Measurements from ENCODE around the gene COQ9. TPM values are rescaled to one million over a fixed set of nuclear protein-coding genes. Genes with fewer than 3 reads are reported as not detected.
A peak's percentile ranks its signal among the peaks of the same experiment; 100 is the strongest.

COQ9 gene
- total RNA-seq, 4 donors from 2014 or later = 11.5 to 39.1 (median 23.6) TPM

DNA sequence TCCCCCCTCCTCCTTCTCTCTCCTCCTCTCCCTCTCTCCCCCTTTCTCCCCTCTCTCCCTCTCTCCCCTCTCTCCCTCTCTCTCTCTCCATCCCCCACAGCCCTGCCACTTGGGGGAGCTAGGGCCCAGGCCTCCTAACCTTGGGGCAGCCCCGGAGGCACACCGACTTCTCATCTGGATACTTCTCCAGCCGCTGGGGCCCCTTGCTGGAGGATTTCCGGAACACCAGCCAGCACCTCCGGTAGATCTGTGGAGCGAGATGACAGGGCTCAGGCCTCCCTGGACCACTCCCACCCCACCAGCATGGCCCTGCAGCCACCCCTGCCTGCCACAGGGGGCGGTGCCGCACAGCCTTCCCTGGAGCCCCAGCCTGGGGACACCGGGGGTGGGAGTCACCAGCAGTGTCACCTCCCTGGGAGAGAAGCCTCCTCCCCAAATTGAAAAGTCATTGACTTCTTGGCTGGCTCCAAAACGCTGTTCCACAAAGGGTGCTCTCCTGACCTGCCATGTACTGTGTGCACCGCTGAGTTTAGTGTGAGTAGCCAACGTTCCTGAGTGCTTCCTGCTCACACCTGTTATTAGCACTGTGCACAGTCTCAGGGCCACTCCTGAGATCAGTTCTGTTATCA, 28.5 kb downstream of the COQ9 start:
- H3K9me3 ChIP-seq = no peaks in the 10 kb centered on the region
- no peaks in the 10 kb centered on the region for H3K36me3 ChIP-seq
- H3K4me3 ChIP-seq = no peak overlapping the region
- no peak for DNase-seq
- peaks cover 0 to 9% of the 10 kb centered on the region in 2 donors for H3K4me1 ChIP-seq
- TF ChIP-seq, protein P1, sequence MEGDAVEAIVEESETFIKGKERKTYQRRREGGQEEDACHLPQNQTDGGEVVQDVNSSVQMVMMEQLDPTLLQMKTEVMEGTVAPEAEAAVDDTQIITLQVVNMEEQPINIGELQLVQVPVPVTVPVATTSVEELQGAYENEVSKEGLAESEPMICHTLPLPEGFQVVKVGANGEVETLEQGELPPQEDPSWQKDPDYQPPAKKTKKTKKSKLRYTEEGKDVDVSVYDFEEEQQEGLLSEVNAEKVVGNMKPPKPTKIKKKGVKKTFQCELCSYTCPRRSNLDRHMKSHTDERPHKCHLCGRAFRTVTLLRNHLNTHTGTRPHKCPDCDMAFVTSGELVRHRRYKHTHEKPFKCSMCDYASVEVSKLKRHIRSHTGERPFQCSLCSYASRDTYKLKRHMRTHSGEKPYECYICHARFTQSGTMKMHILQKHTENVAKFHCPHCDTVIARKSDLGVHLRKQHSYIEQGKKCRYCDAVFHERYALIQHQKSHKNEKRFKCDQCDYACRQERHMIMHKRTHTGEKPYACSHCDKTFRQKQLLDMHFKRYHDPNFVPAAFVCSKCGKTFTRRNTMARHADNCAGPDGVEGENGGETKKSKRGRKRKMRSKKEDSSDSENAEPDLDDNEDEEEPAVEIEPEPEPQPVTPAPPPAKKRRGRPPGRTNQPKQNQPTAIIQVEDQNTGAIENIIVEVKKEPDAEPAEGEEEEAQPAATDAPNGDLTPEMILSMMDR (IDR thresholded peaks at IDR 0.05) = peak in 2 of 4 experiments; percentile 32 to 44
- no peak for TF ChIP-seq POLR2A (IDR thresholded peaks at IDR 0.05)
- intact Hi-C loops (cut with DNase I; ENCODE audit: low total_unique reads) = no loop called here
- no peaks in the 10 kb centered on the region for H3K27me3 ChIP-seq
- peak overlapping the region in 1 of 2 donors; percentile 11 for H3K27ac ChIP-seq

DNA sequence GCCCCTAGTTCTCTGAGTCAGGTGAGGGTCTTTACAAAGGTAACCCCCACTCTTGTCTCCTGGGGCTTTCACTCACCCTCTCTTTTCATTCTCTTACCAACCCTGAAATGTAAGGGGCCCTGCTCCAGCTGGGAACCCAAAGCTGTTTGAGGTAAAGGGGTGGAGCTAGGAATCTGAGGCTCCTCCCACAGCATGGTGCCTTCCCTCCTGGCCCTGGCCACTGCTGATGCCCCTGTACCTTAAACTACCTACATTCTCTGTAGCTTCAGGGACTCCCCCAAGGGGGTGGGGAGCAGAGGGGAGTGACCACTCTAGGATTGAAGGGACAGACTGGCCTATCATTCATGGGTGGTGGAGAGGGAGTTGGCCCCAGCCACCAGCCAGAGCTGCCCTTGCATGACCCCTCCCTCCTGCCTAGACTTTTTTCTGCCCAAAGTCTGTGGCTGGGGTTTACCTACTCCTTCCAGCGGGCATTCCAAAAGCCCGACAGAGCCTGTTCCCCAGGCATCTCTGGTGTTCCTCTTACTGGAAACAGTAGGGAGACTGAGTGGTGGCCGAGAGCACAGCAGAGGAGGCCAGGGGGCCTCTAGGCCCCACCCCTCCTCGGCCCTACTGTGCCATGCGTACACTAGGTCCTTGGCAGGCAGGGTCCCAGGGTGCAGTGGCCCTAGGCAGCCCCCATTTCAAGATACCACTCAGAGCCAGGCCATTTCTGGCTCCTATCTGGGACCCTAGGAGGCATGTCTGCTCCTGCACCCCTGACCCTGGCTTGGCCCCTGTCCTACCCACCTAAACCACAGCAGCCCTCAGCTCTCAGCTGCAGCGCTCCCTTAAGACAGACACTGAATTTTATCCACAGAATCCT, 29.5 kb downstream of the COQ9 start:
- intact Hi-C loops (cut with DNase I; ENCODE audit: low total_unique reads) = no loop called here
- Histone ChIP-seq H3K9me3 (no peaks in the 10 kb centered on the region), H3K4me1 (peaks cover 0 to 9% of the 10 kb centered on the region in 2 donors), H3K36me3 (no peaks in the 10 kb centered on the region), H3K4me3 (no peak overlapping the region), H3K27ac (peak overlapping the region in 1 of 2 donors; percentile 22), H3K27me3 (no peaks in the 10 kb centered on the region)
- no peak for DNase-seq
- TF ChIP-seq, protein P1 (IDR thresholded peaks at IDR 0.05) = no peak
- no peak for TF ChIP-seq POLR2A (IDR thresholded peaks at IDR 0.05)

DNA sequence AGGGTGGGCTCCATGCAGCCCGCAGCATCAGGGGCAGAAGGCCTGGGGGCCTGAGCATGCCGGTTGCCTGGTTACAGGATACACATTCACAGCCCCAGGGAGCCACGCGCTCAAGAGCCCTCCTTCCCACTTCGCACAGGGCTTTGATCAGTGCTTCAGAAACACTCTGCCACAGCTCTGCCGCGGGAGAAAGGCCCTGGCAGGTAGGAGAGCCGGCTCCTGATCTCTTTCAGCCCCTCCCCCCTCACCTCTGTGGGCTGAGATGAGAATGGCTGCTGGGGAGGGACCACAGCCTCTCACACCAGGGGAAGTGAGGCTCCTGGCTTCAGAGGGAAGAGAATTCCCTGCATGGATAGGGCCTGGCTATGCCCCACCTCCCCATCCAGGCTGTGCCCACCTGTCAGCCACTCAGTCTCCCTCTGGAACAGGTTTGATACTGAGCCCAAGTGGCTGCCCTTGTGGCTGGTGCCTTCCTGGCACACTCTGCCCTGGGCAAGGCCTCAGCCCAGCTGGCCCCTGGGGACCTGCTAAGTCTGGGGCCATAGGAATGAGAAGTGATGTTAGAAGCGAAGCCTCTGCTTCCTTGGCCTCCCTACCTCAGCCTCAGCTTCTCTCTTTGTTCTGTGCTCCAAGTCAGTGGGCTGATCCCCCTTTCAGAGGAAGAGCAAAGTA, 30.4 kb downstream of the COQ9 start:
- no peaks in the 10 kb centered on the region for H3K27me3 ChIP-seq
- H3K36me3 ChIP-seq = no peaks in the 10 kb centered on the region
- peaks cover 0 to 9% of the 10 kb centered on the region in 2 donors for H3K4me1 ChIP-seq
- no peak overlapping the region for H3K4me3 ChIP-seq
- no peak for TF ChIP-seq POLR2A (IDR thresholded peaks at IDR 0.05)
- TF ChIP-seq, protein P1 (IDR thresholded peaks at IDR 0.05) = no peak
- H3K27ac ChIP-seq = peak overlapping the region in 1 of 2 donors; percentile 26
- H3K9me3 ChIP-seq = no peaks in the 10 kb centered on the region
- no peak for DNase-seq
- intact Hi-C loops (cut with DNase I; ENCODE audit: low total_unique reads) = no loop called here

DNA sequence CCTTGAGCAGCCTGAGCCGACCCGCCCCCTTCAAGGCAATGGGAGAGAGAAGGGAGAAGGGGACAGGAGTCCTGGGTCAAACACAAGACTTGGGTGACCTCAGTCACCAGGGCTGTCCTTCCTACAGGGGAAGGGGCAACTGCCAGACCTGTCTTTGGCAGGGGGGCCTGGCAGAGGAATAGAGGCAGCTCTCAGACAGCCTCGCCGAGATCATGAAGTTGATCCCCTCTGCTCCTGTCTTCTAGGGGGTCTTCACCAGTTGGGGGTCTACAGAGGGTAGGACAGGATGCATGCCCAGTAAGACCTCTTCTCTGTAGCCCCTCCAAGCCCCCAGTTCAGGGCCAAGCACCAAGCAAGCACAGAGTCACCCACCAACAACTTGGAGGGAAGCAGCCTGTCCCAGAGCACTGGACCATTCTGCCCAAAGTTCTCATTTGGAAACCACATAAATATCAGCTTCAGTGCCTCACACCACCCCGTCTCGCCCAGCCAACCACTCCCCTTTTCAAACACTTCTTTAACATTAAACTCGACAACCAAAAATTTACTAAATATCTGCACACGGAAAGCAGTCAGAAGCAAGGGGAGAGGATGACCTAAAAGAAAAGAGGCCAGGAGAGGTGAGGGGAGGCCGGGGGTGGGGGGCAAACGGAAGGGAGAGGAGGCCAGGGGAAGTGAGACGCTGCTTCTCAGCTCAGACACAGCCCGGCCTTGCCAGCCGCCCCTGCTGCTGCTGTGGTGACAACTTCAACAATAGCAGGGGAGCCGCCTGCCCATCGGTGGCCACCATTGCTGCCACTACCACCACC, 31.3 kb downstream of the COQ9 start:
- intact Hi-C loops (cut with DNase I; ENCODE audit: low total_unique reads) = no loop called here
- Histone ChIP-seq H3K9me3 (no peaks in the 10 kb centered on the region), H3K27ac (peak overlapping the region; percentile 55 to 66), H3K27me3 (no peaks in the 10 kb centered on the region), H3K4me3 (peak overlapping the region; percentile 19 to 29), H3K36me3 (no peaks in the 10 kb centered on the region), H3K4me1 (peaks cover 0 to 9% of the 10 kb centered on the region in 2 donors)
- TF ChIP-seq, protein P1 (IDR thresholded peaks at IDR 0.05) = no peak
- TF ChIP-seq POLR2A (IDR thresholded peaks at IDR 0.05) = no peak
- DNase-seq = no peak
